Gastroesophageal sphincter (tissue), 4 donors: Measurements from ENCODE around the gene UBR2. TPM values are rescaled to one million over a fixed set of nuclear protein-coding genes. Genes with fewer than 3 reads are reported as not detected.
"Not testable (repeated sequence)": the region's sequence is repeated elsewhere in the genome, so short reads cannot be mapped to it uniquely, and the experiment has no call there.

Source experiments
- ATAC-seq: fragments of 150-250 bp; one replicate; pipeline ENCODE4 v1.9.1; 2016; ENCODE audit warnings: mild to moderate bottlenecking, moderate library complexity
- H3K27ac ChIP-seq, 4 donors: fragments of 200-600 bp; sonication (generic) in 3 of 4; 1 replicate in 3 of 4; 2 replicates in 1 of 4; pipeline ENCODE4 v1.5.1; 2016 to 2019
- H3K27me3 ChIP-seq: fragments of 200-600 bp; sonication (generic); one replicate; pipeline ENCODE4 v1.5.1; 2019
- H3K36me3 ChIP-seq, 2 donors: fragments of 200-600 bp; sonication (generic); one replicate each; pipeline ENCODE4 v1.5.1; 2019; ENCODE audit warnings: control low read depth in 1 of 2
- H3K4me1 ChIP-seq, 3 donors: fragments of 200-600 bp; sonication (generic); 1 replicate in 2 of 3; 2 replicates in 1 of 3; pipeline ENCODE4 v1.5.1; 2016 to 2019; ENCODE audit warnings: control low read depth in 2 of 3
- H3K4me3 ChIP-seq, 2 donors: fragments of 200-600 bp; sonication (generic); one replicate each; pipeline ENCODE4 v1.5.1; 2019; ENCODE audit warnings: mild to moderate bottlenecking in 1 of 2, moderate library complexity in 1 of 2
- H3K9me3 ChIP-seq, 3 donors: fragments of 200-600 bp; sonication (generic); one replicate each; pipeline ENCODE4 v1.5.1; 2017 to 2019; ENCODE audit warnings: control low read depth in 2 of 3
- CTCF ChIP-seq, 4 experiments: fragments of 200-600 bp in 2 of 4; fragments of 450-650 bp in 2 of 4; sonication (generic) in 1 of 4; IDR thresholded peaks; one replicate each; pipeline ENCODE4 v1.5.1; 2017 to 2019; ENCODE audit warnings: antibody characterized with exemption in 4 of 4, mild to moderate bottlenecking in 2 of 4, moderate library complexity in 2 of 4
- EP300 ChIP-seq: sonication (generic); formaldehyde crosslinking; IDR thresholded peaks from one replicate; pipeline ENCODE4 v1.6.1; 2017; ENCODE audit warnings: antibody characterized with exemption, mild to moderate bottlenecking
- POLR2A ChIP-seq, 2 donors: fragments of 450-650 bp; IDR thresholded peaks; one replicate each; pipeline ENCODE4 v1.6.1; 2017; ENCODE audit warnings: antibody characterized with exemption in 2 of 2, mild to moderate bottlenecking in 2 of 2, moderate library complexity in 1 of 2
- POLR2AphosphoS5 ChIP-seq: sonication (generic); formaldehyde crosslinking; IDR thresholded peaks from one replicate; pipeline ENCODE4 v1.6.1; 2017; ENCODE audit warnings: antibody characterized with exemption
- WGBS, 2 donors: methylation state at CpG; one replicate each; pipeline ENCODE4 v1.1.5; 2018; ENCODE audit warnings: low coverage in 1 of 2; 5-methylcytosine and 5-hydroxymethylcytosine counted together
- total RNA-seq, 4 donors: library from RNA; depleted of rRNA; stranded (reverse); fragments of >200 nt; gene quantifications; one replicate each; pipeline ENCODE4 v1.1.0, GENCODE V29; 2016

The UBR2 gene
- total RNA-seq, 4 donors from 2014 or later, result 27.8 to 44.8 (median 32.8) TPM

- Histone ChIP-seq H3K4me3 (no peak overlapping the region), H3K36me3 (peaks cover 0 to 8% of the 10 kb centered on the region in 2 donors), H3K27me3 (no peaks in the 10 kb centered on the region), H3K4me1 (peaks cover 9 to 81% (median 17%) of the 10 kb centered on the region in 3 donors), H3K27ac (peak overlapping the region in 2 of 4 donors; percentile 5 to 12), H3K9me3 (no peaks in the 10 kb centered on the region)
- ATAC-seq, result no peak
- TF ChIP-seq POLR2AphosphoS5 (no peak), EP300 (no peak), CTCF (IDR thresholded peaks at IDR 0.05) (no peak), POLR2A (IDR thresholded peaks at IDR 0.05) (no peak)
Measured at GRCh38 chr6:42569102-42570028, 5.5 kb downstream of the UBR2 start.

- no peak for ATAC-seq
- Histone ChIP-seq H3K9me3 (no peaks in the 10 kb centered on the region), H3K36me3 (peaks cover 0 to 28% of the 10 kb centered on the region in 2 donors), H3K27me3 (no peaks in the 10 kb centered on the region), H3K27ac (no peak overlapping the region), H3K4me3 (no peak overlapping the region), H3K4me1 (peaks cover 8 to 75% (median 9%) of the 10 kb centered on the region in 3 donors)
- WGBS, 2 donors, result 56 to 80% methylated on average over 2 to 5 of the region's 7 CpGs
- no peak for TF ChIP-seq POLR2A (IDR thresholded peaks at IDR 0.05)
- TF ChIP-seq EP300, result no peak
- TF ChIP-seq POLR2AphosphoS5, result no peak
- no peak for TF ChIP-seq CTCF (IDR thresholded peaks at IDR 0.05)
Measured at GRCh38 chr6:42571611-42572342, 7.9 kb downstream of the UBR2 start.

GRCh38 chr6:42572523-42572922 lies 8.7 kb downstream of the UBR2 start:
- no peaks in the 10 kb centered on the region for H3K27me3 ChIP-seq
- no peak for TF ChIP-seq POLR2AphosphoS5
- TF ChIP-seq CTCF (IDR thresholded peaks at IDR 0.05), result no peak
- TF ChIP-seq EP300, result no peak
- no peak for TF ChIP-seq POLR2A (IDR thresholded peaks at IDR 0.05)
- H3K4me1 ChIP-seq, result peaks cover 8 to 74% (median 9%) of the 10 kb centered on the region in 3 donors
- WGBS, 2 donors, result 33 to 64% methylated on average over 3 to 4 of the region's 4 CpGs
- ATAC-seq, result no peak
- H3K27ac ChIP-seq, result no peak overlapping the region
- H3K4me3 ChIP-seq, result no peak overlapping the region
- peaks cover 0 to 28% of the 10 kb centered on the region in 2 donors for H3K36me3 ChIP-seq
- H3K9me3 ChIP-seq, result no peaks in the 10 kb centered on the region

DNA sequence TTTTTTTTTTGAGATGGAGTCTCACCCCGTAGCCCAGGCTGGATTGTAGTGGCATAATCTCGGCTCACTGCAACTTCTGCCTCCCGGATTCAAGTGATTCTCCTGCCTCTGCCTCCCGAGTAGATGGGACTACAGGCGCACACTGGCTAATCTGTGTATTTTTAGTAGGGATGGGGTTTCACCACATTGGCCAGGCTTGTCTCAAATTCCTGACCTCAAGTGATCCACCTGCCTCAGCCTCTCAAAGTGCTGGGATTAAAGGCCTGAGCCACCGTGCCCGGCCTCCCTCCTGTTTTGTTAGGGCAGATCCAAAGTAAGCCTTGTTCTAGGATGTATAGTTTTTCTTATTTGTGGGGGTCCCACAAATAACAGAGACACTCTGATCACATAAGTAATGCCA lies 12.7 kb downstream of the UBR2 start:
- not testable (repeated sequence) for ATAC-seq, H3K9me3 ChIP-seq, H3K27me3 ChIP-seq, H3K4me3 ChIP-seq, H3K27ac ChIP-seq
- Histone ChIP-seq H3K4me1 (peaks cover 0 to 53% (median 3%) of the 10 kb centered on the region in 3 donors), H3K36me3 (peaks cover 0 to 47% of the 10 kb centered on the region in 2 donors)
- WGBS, 2 donors, result 84 to 93% methylated on average over 4 to 6 of the region's 7 CpGs

DNA sequence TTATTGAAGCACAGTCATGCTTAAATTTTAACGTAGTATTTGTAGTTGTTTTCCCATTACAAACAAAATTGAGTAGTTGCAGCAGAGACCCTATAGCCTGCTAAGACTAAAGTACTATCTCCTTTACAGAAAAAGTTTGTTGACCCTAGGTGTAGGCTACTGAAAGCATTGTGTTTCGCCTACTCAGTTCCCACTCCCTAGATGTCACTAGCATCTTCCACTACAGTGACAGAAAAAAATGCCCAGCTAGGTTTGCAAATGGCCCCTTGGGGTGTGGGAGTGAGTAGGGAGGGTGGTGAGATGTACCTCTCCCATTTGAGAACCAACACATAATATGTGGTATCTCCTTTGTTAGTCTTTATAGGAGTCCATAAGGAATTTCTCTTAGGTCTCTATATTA lies 34.5 kb downstream of the UBR2 start:
- Histone ChIP-seq H3K36me3 (peaks cover 0 to 33% of the 10 kb centered on the region in 2 donors), H3K4me1 (no peaks in the 10 kb centered on the region), H3K4me3 (no peak overlapping the region), H3K9me3 (no peaks in the 10 kb centered on the region), H3K27ac (no peak overlapping the region), H3K27me3 (no peaks in the 10 kb centered on the region)
- WGBS, 2 donors, result 88 to 100% methylated on average over 2 of the region's 2 CpGs
- no peak for ATAC-seq
- no peak for TF ChIP-seq EP300
- no peak for TF ChIP-seq CTCF (IDR thresholded peaks at IDR 0.05)
- no peak for TF ChIP-seq POLR2AphosphoS5
